ENCODE results near the gene UBQLN3. TPM values are rescaled to one million over a fixed set of nuclear protein-coding genes. Genes with fewer than 3 reads are reported as not detected.
A peak's percentile ranks its signal among the peaks of the same experiment; 100 is the strongest.

Gene UBQLN3
- not detected for total RNA-seq (2021; ENCODE audit: unreplicated experiment)
- not detected for polyA plus RNA-seq (2012; ENCODE audit: insufficient read length)
- Bru-seq, nascent RNA = percentile 31 among the genes with signal in this experiment
- percentile 29 among the genes with signal in this experiment for BruChase-seq, experiment 1, labeled RNA remaining after a 2-hour chase
- BruChase-seq, experiment 2, labeled RNA remaining after a 6-hour chase = percentile 25 among the genes with signal in this experiment
- long read RNA-seq = 0 reads

DNA sequence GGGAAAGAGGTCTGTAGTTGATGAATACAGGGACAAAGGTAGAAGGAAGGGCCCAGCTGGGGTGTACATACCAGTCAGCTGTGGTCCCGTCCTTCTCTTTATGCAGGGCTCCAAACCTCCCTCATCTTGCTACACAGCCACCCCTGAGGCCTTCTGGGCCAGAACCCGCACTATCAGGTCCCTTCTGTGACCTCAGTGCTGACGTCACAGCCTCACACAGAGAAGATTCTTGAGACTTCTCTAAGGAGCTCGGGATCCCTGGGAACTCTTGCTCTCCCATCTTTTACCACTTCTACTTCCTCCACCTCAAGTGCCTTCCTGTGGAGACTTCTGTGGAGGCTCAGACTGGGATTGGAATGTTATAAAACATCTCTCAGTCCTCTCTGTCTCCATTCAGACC is at the start of gene UBQLN3:
Gene UBQLN3 (minus strand): TSS at position 155 of the 400 bp plus-strand sequence. CDS start 399 bp downstream, outside the sequence.
- CTCF ChIA-PET = no interaction called here
- no peaks in the 10 kb centered on the region for H3K4me1 ChIP-seq (ENCODE audit: control insufficient read depth, insufficient read depth, low read length)
- in situ Hi-C loops (cut with HindIII; ENCODE audit: low pct_unique_long_range_greater_than_20kb, low sequenced_read_pairs) = no loop called here

DNA sequence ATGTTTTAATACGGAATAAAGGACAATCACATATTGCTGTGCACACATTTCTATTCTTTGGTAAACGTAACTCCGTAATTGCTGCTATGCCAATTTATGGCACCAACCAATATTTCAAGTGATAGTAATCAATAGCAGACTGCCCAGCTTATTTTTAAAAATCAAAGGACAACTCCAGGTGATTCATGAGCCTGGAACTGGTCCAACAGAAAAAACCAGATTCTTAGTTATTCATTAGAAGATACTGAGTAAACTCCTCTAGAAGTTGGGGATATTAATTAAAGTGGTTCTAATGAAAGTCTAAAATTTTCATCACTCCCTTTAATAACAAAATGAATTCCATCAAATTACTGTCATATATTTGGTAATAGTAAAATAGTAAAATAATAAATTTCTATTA is 48.0 kb upstream of the UBQLN3 start:
- H3K36me3 ChIP-seq (ENCODE audit: control insufficient read depth, insufficient read depth, low read length) = no peaks in the 10 kb centered on the region
- H3K27ac ChIP-seq (ENCODE audit: low read length) = no peak overlapping the region
- no peaks in the 10 kb centered on the region for H3K9me3 ChIP-seq (ENCODE audit: control insufficient read depth, insufficient read depth, low read depth, low read length)
- in situ Hi-C loops (cut with HindIII; ENCODE audit: low pct_unique_long_range_greater_than_20kb, low sequenced_read_pairs) (no loop called here), intact Hi-C loops (cut with micrococcal nuclease; ENCODE audit: unreplicated experiment) (no loop called here)
- H3K4me1 ChIP-seq (ENCODE audit: control insufficient read depth, insufficient read depth, low read length) = no peaks in the 10 kb centered on the region
- BruUV-seq (replicated peaks) = no TSS peak
- TF ChIP-seq, protein P1, sequence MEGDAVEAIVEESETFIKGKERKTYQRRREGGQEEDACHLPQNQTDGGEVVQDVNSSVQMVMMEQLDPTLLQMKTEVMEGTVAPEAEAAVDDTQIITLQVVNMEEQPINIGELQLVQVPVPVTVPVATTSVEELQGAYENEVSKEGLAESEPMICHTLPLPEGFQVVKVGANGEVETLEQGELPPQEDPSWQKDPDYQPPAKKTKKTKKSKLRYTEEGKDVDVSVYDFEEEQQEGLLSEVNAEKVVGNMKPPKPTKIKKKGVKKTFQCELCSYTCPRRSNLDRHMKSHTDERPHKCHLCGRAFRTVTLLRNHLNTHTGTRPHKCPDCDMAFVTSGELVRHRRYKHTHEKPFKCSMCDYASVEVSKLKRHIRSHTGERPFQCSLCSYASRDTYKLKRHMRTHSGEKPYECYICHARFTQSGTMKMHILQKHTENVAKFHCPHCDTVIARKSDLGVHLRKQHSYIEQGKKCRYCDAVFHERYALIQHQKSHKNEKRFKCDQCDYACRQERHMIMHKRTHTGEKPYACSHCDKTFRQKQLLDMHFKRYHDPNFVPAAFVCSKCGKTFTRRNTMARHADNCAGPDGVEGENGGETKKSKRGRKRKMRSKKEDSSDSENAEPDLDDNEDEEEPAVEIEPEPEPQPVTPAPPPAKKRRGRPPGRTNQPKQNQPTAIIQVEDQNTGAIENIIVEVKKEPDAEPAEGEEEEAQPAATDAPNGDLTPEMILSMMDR (IDR thresholded peaks at IDR 0.05) = no peak
- no peak for TF ChIP-seq SIN3A (IDR thresholded peaks at IDR 0.05; ENCODE audit: borderline replicate concordance, insufficient read depth, low read depth, low read length)
- POLR2A ChIA-PET = no interaction called here
- ATAC-seq (no peak), DNase-seq (ENCODE audit: low read depth, low spot score) (no peak)
- CTCF ChIA-PET = no interaction called here
- H3K27me3 ChIP-seq (ENCODE audit: control insufficient read depth, insufficient read depth, low read length) = no peaks in the 10 kb centered on the region
- no peak overlapping the region for H3K4me3 ChIP-seq (ENCODE audit: low read depth in 2 of 2, low read length in 2 of 2)

More for the DNA sequence above, at the start of gene UBQLN3:
- intact Hi-C loops (cut with micrococcal nuclease; ENCODE audit: unreplicated experiment) = no loop called here
- Histone ChIP-seq H3K27me3 (ENCODE audit: control insufficient read depth, insufficient read depth, low read length) (peaks cover 3% of the 10 kb centered on the region; the same call in 1 of the 2 replicates), H3K9me3 (ENCODE audit: control insufficient read depth, insufficient read depth, low read depth, low read length) (no peaks in the 10 kb centered on the region), H3K27ac (ENCODE audit: low read length) (no peak within 1 kb of the TSS), H3K4me3 (ENCODE audit: low read depth in 2 of 2, low read length in 2 of 2) (no peak within 1 kb of the TSS), H3K36me3 (ENCODE audit: control insufficient read depth, insufficient read depth, low read length) (no peaks in the 10 kb centered on the region; the same call in 1 of the 2 replicates)
- DNase-seq (ENCODE audit: low read depth, low spot score) (no peak), ATAC-seq (no peak)
- BruUV-seq (replicated peaks) = no TSS peak
- TF ChIP-seq TCF7L2 (IDR thresholded peaks at IDR 0.05; ENCODE audit: low read depth, low read length) = no peak
- TF ChIP-seq POLR2AphosphoS5 (IDR thresholded peaks at IDR 0.05; ENCODE audit: low read depth, low read length) = no peak
- TF ChIP-seq, protein P1 (IDR thresholded peaks at IDR 0.05) = no peak
- TF ChIP-seq, protein P2, sequence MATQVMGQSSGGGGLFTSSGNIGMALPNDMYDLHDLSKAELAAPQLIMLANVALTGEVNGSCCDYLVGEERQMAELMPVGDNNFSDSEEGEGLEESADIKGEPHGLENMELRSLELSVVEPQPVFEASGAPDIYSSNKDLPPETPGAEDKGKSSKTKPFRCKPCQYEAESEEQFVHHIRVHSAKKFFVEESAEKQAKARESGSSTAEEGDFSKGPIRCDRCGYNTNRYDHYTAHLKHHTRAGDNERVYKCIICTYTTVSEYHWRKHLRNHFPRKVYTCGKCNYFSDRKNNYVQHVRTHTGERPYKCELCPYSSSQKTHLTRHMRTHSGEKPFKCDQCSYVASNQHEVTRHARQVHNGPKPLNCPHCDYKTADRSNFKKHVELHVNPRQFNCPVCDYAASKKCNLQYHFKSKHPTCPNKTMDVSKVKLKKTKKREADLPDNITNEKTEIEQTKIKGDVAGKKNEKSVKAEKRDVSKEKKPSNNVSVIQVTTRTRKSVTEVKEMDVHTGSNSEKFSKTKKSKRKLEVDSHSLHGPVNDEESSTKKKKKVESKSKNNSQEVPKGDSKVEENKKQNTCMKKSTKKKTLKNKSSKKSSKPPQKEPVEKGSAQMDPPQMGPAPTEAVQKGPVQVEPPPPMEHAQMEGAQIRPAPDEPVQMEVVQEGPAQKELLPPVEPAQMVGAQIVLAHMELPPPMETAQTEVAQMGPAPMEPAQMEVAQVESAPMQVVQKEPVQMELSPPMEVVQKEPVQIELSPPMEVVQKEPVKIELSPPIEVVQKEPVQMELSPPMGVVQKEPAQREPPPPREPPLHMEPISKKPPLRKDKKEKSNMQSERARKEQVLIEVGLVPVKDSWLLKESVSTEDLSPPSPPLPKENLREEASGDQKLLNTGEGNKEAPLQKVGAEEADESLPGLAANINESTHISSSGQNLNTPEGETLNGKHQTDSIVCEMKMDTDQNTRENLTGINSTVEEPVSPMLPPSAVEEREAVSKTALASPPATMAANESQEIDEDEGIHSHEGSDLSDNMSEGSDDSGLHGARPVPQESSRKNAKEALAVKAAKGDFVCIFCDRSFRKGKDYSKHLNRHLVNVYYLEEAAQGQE (IDR thresholded peaks at IDR 0.05; ENCODE audit: insufficient read depth in 1 of 2, low read depth in 2 of 2, low read length in 1 of 2) = no peak
- no peak for TF ChIP-seq SIN3A (IDR thresholded peaks at IDR 0.05; ENCODE audit: borderline replicate concordance, insufficient read depth, low read depth, low read length)
- POLR2A ChIA-PET = no interaction called here

Measured in Panc1 (cell line).